GM18858 (cell line): ENCODE results near the gene PELI3.
"Not testable (repeated sequence)": the region's sequence is repeated elsewhere in the genome, so short reads cannot be mapped to it uniquely, and the experiment has no call there.

ENCODE experiments used
- ATAC-seq: cut with Tn5 transposase; IDR thresholded peaks from one replicate; pipeline ENCODE4 v1.9.1; 2021; ENCODE audit not compliant: unreplicated experiment

PELI3 gene, protein sequence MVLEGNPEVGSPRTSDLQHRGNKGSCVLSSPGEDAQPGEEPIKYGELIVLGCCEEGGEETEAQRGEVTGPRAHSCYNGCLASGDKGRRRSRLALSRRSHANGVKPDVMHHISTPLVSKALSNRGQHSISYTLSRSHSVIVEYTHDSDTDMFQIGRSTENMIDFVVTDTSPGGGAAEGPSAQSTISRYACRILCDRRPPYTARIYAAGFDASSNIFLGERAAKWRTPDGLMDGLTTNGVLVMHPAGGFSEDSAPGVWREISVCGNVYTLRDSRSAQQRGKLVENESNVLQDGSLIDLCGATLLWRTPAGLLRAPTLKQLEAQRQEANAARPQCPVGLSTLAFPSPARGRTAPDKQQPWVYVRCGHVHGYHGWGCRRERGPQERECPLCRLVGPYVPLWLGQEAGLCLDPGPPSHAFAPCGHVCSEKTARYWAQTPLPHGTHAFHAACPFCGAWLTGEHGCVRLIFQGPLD

DNA sequence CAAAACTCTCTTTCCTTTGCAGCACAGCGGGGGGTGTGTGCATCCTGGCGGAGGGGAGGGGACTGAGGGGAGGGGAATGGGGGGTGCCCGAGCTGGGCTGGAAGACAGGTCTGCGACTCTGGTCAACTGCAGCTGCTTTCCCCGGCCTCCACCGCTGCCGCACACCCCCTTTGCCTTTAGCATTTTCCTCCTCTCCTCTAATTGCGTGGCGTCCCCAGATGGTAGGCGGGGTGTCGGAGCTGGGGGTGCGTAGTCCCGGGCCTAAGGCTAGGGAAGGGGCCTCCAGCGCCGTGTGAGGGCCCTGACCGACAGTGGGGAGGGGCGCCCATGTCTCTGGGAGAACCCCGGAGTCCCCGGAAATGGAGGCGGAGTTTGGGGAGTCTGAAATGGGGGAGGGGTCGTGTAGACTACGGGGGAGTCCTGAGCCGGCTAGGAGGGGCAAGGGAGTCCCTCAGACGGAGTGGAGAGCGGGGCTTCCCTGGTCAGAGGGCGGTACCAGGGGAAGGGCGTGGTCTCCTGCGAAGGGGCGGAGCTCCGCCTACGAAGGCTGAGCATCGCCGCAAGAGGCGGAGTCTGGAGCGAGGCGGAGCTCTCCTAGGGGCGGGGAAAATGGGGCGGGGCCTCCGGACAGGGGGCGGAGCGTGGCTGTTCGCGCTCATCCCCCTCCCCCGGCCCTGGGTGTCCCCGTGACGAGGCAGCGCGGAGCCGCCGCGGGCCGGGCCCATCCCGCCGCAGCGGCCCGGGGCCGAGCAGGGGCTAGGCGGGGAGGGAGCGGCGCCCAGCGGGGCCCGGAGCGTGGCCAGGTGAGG, at the start of gene PELI3:
PELI3 (plus strand) TSS at position 681 of the 809 bp plus-strand sequence. CDS start 1,224 bp downstream, outside the sequence.
- no peak for ATAC-seq

DNA sequence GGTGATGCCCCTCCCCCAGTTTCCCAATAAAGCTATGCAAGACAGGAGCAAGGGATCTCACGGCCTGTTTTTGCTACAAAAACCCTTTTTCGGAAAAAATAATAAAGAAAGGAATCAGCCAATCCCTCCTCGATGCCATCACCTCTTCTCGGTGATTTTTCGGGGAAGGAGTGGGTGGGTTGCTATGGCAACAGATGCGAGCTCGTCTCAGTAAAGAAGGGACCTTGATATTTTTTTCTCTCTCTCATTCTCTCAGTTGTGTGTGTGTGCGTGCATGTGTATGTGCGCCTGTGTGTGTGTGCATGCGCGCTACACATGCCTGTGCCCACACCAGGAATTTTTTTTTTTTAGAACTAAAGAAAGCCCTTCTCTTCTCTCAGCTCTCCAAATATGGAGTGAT, 49.7 kb upstream of the PELI3 start:
- ATAC-seq: no peak

DNA sequence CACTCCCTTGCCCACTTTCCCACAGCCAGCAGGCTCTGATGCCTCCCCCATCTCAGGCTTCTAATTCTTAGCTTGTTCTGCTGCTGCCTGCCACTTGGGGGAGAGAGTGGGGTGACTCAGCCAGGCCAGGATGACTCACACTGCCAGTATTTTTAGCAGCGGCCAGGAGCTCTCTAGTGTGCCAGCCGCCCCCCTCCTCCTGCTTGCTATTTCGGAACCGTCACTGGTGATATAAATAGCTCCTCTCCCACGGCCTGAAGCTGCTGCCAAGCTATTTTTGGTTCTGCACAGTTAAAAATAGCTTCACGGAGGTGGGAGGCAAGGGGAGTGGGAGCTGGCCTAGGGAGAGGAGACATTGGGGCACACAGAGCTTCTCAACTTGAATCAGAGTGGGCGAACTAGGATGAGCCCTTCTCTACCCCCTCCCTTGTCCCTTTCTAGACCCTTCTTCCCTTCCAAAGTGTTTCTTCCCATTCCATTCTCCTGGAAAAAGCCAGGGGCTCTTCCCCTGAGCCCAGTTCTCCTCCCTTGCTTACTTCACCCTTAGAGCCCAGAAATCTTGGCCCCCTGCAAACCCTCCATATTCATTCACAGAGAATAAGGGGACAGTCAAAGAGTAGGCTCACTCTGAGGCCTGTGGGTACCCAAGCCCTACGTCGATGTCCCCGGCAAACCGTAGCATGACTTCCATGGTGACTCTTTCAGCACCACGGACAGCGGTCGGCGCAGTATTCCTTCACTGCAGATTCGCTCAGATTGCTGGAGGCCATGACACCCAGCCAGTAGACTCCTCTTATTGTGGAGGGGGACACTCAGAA, 48.3 kb upstream of the PELI3 start:
- ATAC-seq: no peak

- ATAC-seq: no peak
Measured at GRCh38 chr11:66418986-66419308, 47.8 kb upstream of the PELI3 start.

DNA sequence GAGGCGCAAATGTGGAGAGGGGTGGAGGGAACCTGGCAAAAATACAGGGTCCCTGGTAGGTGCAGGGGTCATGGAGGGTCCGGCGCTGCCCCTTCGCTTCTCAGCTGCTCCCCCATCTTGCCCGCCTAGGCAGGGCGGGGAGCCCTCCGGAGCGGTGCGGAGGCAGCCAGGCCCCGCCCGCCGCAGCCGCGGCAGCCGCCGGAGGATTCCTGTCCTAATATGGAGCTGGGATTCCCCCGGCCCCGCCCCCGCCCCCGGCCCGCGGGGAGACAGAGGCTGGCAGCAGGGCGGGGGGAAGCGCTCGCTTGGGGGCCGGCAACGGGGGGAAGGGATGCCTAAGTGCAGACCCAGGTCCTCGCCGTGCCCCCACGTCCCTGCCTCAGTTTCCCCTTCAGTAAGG, 46.9 kb upstream of the PELI3 start:
- no peak for ATAC-seq

DNA sequence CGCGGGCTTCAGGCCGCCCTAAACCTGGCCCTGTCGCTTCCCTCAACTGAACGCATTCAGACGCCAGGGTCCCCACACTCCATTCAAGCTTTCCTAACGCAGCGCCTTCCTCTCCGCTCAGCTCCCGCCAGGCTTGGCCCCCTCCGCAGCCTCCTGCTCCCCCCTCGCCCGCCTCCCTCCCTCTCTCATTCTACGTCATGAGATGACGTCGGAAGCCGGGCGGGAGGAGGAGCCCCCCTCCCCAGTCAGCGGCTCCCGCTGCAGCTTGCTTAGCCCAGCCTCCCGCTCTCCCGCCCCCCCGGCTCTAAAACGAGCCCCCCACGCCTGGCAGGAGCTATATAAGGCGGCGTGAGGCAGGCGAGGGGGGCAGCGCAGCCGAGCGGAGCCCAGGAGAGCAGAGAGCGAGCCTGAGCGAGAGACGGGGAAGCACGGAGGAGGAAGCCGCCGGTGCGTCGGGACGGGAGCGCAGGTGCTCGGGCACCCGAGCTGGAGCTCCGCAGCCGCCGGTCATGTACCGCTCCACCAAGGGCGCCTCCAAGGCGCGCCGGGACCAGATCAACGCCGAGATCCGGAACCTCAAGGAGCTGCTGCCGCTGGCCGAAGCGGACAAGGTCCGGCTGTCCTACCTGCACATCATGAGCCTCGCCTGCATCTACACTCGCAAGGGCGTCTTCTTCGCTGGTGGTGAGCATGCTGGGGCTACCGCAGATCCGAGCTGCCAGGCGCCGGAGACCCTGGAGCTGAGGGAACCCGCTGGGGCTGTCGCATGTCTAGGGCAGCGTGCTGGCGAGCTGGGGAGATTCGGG, 45.8 kb upstream of the PELI3 start, which contains the start of gene NPAS4:
NPAS4 (plus strand) TSS at position 365 of the 806 bp plus-strand sequence; CDS start at position 510, 145 bp downstream.
- no peak for ATAC-seq

GRCh38 chr11:66421492-66422205, 45.1 kb upstream of the PELI3 start:
- peak; percentile 51 for ATAC-seq

DNA sequence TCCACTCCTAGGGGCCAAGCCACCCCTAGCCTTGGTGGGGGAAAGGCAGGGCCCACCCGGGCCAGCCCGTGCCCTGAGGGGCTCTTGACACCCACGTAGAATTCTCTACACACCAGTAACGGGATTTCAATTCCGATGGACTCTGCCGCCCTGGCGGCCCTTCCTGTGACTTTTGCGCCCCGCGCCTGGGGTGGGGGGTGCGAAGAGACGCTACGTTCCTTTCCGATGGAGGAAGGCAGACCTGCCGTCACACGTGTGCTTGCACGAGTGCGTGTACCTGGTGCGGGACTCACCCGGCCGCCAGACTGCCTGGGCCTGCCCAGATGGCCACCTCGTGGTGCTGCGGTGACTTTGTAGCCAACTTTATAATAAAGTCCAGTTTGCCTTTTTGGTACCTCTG, 40.4 kb upstream of the PELI3 start:
- no peak for ATAC-seq

- no peak for ATAC-seq
Measured at GRCh38 chr11:66428933-66429332, 37.8 kb upstream of the PELI3 start.

DNA sequence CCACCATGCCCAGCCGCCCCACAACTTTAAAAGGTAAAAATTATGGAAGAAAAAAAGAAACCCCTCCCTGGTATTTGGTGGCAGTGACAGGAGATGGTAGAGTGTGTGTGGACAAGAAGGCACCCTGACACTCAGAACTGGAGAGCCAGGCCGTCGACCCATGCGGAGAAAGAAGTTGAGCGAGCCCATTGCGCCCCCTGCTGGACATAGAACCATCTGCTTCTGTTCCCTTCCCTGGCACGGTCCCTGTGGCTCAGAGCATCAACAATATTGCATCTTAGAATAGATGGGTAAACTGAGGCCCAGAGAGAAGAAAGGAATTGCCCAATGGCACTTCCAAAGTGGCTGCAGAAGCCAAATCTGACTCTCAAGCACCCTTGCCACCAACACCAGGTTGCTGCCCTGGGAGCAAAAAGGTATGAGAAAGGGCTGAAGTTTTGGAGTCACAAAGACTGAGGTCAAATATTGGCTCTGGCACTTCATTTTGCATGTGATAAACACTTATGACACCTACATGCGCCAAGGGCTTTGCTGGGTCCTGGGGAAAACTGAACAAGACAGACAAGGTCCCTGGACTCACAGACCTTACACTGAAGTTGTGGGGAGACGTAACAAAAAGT, 36.6 kb upstream of the PELI3 start:
- ATAC-seq: no peak

GRCh38 chr11:66431287-66431686, 35.4 kb upstream of the PELI3 start:
- ATAC-seq: not testable (repeated sequence)

GRCh38 chr11:66431871-66432329, 34.8 kb upstream of the PELI3 start:
- not testable (repeated sequence) for ATAC-seq

DNA sequence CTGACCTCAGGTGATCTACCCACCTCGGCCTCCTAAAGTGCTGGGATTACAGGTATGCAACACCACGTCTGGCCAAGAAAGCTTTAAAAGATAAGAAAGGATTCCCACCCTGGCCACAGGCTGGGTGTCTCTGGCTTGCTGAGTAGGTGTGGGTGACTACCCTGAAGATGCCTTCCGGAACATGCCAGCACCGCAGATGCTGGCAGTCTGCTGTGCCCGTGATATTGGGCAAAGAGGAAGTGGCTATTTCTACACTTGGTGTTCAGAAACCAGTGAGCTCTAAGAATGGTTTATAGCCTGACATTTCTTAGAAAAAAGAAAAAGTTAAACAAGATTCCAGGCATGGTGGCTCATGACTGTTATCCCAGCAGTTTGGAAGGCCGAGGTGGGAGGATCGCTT, 34.1 kb upstream of the PELI3 start:
- no peak for ATAC-seq

DNA sequence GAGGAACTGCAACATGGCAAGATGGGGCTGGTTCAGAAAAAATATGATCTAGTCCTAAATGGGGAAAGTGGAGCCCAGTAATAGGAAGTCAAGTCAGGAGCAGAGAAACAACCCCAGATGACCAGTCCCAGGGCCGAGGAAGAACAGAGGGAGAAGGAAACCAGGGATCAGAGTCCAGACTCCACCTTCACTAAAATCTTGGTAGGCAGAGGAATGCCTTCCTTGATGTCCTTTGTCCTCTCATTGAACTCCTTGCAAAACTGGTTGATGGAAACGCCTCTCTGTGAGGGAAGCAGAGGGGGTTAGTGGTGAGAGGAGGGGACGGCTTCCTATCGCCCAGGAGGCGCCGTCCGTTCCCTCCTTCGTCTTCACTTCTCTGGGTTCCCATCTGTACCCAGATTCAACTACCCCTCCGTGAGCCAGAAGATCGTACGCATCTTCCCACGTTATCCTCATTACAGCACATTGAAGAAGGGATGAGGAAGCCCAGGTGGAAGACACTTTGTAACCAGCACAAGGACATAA, 28.7 kb upstream of the PELI3 start:
- ATAC-seq: no peak

DNA sequence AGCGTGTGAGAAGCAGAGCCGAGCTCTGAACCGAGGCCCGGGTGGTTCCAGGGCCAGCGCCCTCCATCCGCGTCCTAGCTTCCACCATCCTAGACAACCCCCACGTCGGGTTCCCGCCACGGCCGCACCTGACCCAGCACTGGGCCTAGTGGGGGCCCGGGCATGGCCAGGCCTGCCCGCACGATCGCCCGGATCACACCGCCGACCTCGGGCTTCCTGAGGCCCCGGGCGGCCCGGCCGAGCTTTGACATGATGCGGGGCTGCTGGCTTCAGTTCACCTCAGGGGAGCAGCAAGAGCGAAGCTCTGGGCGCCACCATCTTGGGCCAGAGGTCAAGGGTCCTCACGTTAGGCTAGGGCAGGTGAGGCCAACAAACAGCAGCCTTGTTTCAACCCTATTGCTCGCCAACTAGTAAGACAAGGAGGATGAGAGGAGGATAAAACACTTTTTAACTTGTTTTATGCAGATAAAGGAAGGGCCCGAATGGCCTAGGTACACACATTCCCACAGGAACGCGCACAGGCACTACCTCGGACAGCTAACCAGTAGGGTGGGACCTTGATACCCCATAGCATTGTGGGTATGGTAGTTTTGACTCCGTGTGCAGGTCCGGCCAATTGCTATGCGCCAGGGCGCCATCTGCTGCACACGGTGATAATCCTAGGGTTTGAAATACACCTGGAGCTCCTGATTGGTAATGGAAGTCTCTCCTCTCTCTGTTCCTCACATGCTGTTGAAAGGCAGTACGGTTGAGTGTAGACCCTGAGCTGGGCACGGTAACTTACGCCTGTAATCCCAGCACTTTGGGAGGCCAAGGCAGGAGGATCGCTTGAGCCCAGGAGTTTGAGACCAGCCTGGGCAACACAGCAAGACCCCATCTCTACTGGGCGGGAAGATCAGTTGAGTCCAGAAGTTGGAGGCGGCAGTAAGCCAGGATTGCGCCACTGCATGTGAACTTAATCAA, 27.9 kb upstream of the PELI3 start, which contains the start of gene MRPL11:
MRPL11 (minus strand) TSS at position 345 of the 963 bp plus-strand sequence; CDS start at position 251, 94 bp downstream.
- ATAC-seq: peak; percentile 88

DNA sequence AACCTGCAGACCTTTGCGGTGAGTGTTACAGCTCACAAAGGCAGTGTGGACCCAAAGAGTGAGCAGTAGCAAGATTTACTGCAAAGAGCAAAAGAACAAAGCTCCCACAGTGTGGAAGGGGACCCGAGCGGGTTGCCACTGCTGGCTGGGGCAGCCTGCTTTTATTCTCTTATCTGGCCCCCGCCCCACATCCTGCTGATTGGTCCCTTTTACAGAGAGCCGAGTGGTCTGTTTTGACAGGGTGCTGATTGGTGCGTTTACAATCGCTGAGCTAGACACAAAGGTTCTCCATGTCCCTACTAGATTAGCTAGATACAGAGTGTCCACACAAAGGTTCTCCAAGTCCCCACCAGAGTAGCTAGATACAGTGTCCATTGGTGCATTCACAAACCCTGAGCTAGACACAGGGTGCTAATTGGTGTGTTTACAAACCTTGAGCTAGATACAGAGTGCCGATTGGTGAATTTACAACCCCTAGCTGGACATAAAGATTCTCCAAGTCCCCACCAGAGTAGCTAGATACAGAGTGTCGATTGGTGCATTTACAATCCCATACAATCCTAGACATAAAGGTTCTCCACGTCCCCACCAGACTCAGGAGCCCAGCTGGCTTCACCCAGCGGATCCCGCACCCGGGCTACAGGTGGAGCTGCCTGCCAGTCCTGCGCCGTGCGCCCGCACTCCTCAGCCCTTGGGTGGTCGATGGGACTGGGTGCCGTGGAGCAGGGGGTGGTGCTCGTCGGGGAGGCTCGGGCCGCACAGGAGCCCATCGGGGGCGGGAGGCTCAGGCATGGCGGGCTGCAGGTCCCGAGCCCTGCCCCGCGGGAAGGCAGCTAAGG, 26.4 kb upstream of the PELI3 start:
- not testable (repeated sequence) for ATAC-seq

DNA sequence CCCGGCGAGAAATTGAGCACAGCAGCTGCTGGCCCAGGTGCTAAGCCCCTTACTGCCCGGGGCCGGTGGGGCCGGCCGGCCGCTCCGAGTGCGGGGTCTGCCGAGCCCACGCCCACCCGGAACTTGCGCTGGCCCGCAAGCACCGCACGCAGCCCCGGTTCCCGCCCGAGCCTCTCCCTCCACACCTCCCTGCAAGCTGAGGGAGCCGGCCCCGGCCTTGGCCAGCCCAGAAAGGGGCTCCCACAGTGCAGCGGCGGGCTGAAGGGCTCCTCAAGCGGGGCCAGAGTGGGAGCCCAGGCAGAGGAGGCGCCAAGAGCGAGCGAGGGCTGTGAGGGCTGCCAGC, 25.8 kb upstream of the PELI3 start:
- ATAC-seq: not testable (repeated sequence)
